Cardiac muscle cell (in vitro differentiated cells and primary cell): ENCODE results near the gene RHOBTB1. TPM values are rescaled to one million over a fixed set of nuclear protein-coding genes. Genes with fewer than 3 reads are reported as not detected.

Experiments
- DNase-seq, 2 donors: peaks; one replicate each; pipeline versions ENCODE4 v3.0.0 to v3.0.0-alpha.2; 2010 to 2017; ENCODE audit warnings: low read depth in 1 of 2, low spot score in 1 of 2
- H3K27ac ChIP-seq: fragments of 200-600 bp; sonication (generic); 2 replicates; pipeline ENCODE4 v1.5.1; 2016
- H3K27me3 ChIP-seq: fragments of 200-600 bp; sonication (generic); 2 replicates; pipeline ENCODE4 v1.6.0; 2016; ENCODE audit warnings: control low read depth
- H3K36me3 ChIP-seq: fragments of 200-600 bp; sonication (generic); 2 replicates; pipeline ENCODE4 v1.5.1; 2016; ENCODE audit warnings: control low read depth
- H3K4me1 ChIP-seq: fragments of 200-600 bp; sonication (generic); 2 replicates; pipeline ENCODE4 v1.8.1; 2017; ENCODE audit warnings: low read depth, mild to moderate bottlenecking, mixed run types
- H3K4me3 ChIP-seq: fragments of 200-600 bp; sonication (generic); 2 replicates; pipeline ENCODE4 v1.5.1; 2016; ENCODE audit warnings: mild to moderate bottlenecking
- H3K9me3 ChIP-seq: fragments of 200-600 bp; sonication (generic); 2 replicates; pipeline ENCODE4 v1.5.1; 2017; ENCODE audit warnings: low read depth, mild to moderate bottlenecking, control low read depth
- CTCF ChIP-seq: IDR thresholded peaks from 2 replicates; pipeline ENCODE4 v1.5.1; 2012; ENCODE audit warnings: low read depth, mild to moderate bottlenecking, low read length
- polyA plus RNA-seq: library from polyadenylated mRNA; unstranded; fragments of >200 nt; fragmentation: Nextera tagmentation; extraction: Ambion mirVana; gene quantifications from 2 replicates; pipeline ENCODE4 v1.2.1, GENCODE V29; 2016
- total RNA-seq: library from RNA; depleted of rRNA; stranded (reverse); fragments of >200 nt; gene quantifications from 2 replicates; pipeline ENCODE4 v1.2.3, GENCODE V29; 2016

Gene RHOBTB1
- total and polyA plus RNA-seq, 2 experiments from 2014 or later: 12.5 to 23.6 TPM

GRCh38 chr10:60952846-60953220, 8.8 kb upstream of the RHOBTB1 start:
- H3K27me3 ChIP-seq: peaks cover 7% of the 10 kb centered on the region
- H3K27ac ChIP-seq: no peak overlapping the region
- DNase-seq: no peak
- no peak overlapping the region for H3K4me3 ChIP-seq
- no peaks in the 10 kb centered on the region for H3K4me1 ChIP-seq
- H3K36me3 ChIP-seq: no peaks in the 10 kb centered on the region
- H3K9me3 ChIP-seq: no peaks in the 10 kb centered on the region
- no peak for TF ChIP-seq CTCF

GRCh38 chr10:60952067-60952845, 8.3 kb upstream of the RHOBTB1 start:
- peaks cover 7% of the 10 kb centered on the region for H3K27me3 ChIP-seq
- H3K4me1 ChIP-seq: no peaks in the 10 kb centered on the region
- no peaks in the 10 kb centered on the region for H3K9me3 ChIP-seq
- DNase-seq: no peak
- H3K36me3 ChIP-seq: no peaks in the 10 kb centered on the region
- TF ChIP-seq CTCF: no peak
- H3K4me3 ChIP-seq: no peak overlapping the region
- H3K27ac ChIP-seq: no peak overlapping the region

- no peaks in the 10 kb centered on the region for H3K9me3 ChIP-seq
- no peaks in the 10 kb centered on the region for H3K4me1 ChIP-seq
- H3K27ac ChIP-seq: no peak overlapping the region
- peaks cover 7% of the 10 kb centered on the region for H3K27me3 ChIP-seq
- H3K36me3 ChIP-seq: no peaks in the 10 kb centered on the region
- DNase-seq: no peak
- no peak for TF ChIP-seq CTCF
- H3K4me3 ChIP-seq: no peak overlapping the region
Measured at GRCh38 chr10:60951272-60951724, 7.3 kb upstream of the RHOBTB1 start.

- no peaks in the 10 kb centered on the region for H3K36me3 ChIP-seq
- no peak overlapping the region for H3K4me3 ChIP-seq
- H3K9me3 ChIP-seq: no peaks in the 10 kb centered on the region
- peaks cover 7% of the 10 kb centered on the region for H3K27me3 ChIP-seq
- H3K27ac ChIP-seq: no peak overlapping the region
- no peak for TF ChIP-seq CTCF
- no peaks in the 10 kb centered on the region for H3K4me1 ChIP-seq
- DNase-seq: no peak
Measured at GRCh38 chr10:60950300-60950699, 6.3 kb upstream of the RHOBTB1 start.

GRCh38 chr10:60948851-60949250, 4.9 kb upstream of the RHOBTB1 start:
- H3K4me1 ChIP-seq: no peaks in the 10 kb centered on the region
- no peak overlapping the region for H3K4me3 ChIP-seq
- no peak for TF ChIP-seq CTCF
- no peaks in the 10 kb centered on the region for H3K9me3 ChIP-seq
- H3K36me3 ChIP-seq: no peaks in the 10 kb centered on the region
- H3K27ac ChIP-seq: no peak overlapping the region
- DNase-seq: no peak
- peaks cover 7% of the 10 kb centered on the region for H3K27me3 ChIP-seq
